GM18517 (cell line): Measurements from ENCODE around the gene LYZL2.
"Not testable (repeated sequence)": the region's sequence is repeated elsewhere in the genome, so short reads cannot be mapped to it uniquely, and the experiment has no call there.

Source experiments
- ATAC-seq: cut with Tn5 transposase; IDR thresholded peaks from one replicate; pipeline ENCODE4 v1.9.1; 2021; ENCODE audit warnings: mild to moderate bottlenecking, moderate library complexity; ENCODE audit not compliant: unreplicated experiment

The LYZL2 gene

GRCh38 chr10:30639946-30640786 is 10.6 kb upstream of the LYZL2 start:
- no peak for ATAC-seq

GRCh38 chr10:30637881-30638467 is 8.4 kb upstream of the LYZL2 start:
- no peak for ATAC-seq

- ATAC-seq, result no peak
Measured at GRCh38 chr10:30631188-30631587, 1.6 kb upstream of the LYZL2 start.

- no peak for ATAC-seq
Measured at GRCh38 chr10:30630571-30630970, 1.0 kb upstream of the LYZL2 start.

- ATAC-seq, result not testable (repeated sequence)
Measured at GRCh38 chr10:30628576-30628975, 977 bp downstream of the LYZL2 start.

GRCh38 chr10:30626837-30627236 is 2.7 kb downstream of the LYZL2 start:
- not testable (repeated sequence) for ATAC-seq

GRCh38 chr10:30626196-30626595 is 3.4 kb downstream of the LYZL2 start:
- not testable (repeated sequence) for ATAC-seq

- no peak for ATAC-seq
Measured at GRCh38 chr10:30625080-30625479, 4.5 kb downstream of the LYZL2 start.

GRCh38 chr10:30619966-30620365 is 9.6 kb downstream of the LYZL2 start:
- ATAC-seq, result no peak

- no peak for ATAC-seq
Measured at GRCh38 chr10:30617070-30617469, 12.5 kb downstream of the LYZL2 start.

GRCh38 chr10:30611041-30611440 is 18.5 kb downstream of the LYZL2 start:
- not testable (repeated sequence) for ATAC-seq

GRCh38 chr10:30607814-30608213 is 21.7 kb downstream of the LYZL2 start:
- ATAC-seq, result no peak

- no peak for ATAC-seq
Measured at GRCh38 chr10:30606313-30606712, 23.2 kb downstream of the LYZL2 start.

- ATAC-seq, result not testable (repeated sequence)
Measured at GRCh38 chr10:30605341-30606121, 24.0 kb downstream of the LYZL2 start.

GRCh38 chr10:30603589-30603988 is 26.0 kb downstream of the LYZL2 start:
- ATAC-seq, result no peak

- ATAC-seq, result no peak
Measured at GRCh38 chr10:30602747-30603146, 26.8 kb downstream of the LYZL2 start.

- ATAC-seq, result no peak
Measured at GRCh38 chr10:30600005-30600404, 29.5 kb downstream of the LYZL2 start.

- no peak for ATAC-seq
Measured at GRCh38 chr10:30598105-30598776, 31.3 kb downstream of the LYZL2 start.

- ATAC-seq, result not testable (repeated sequence)
Measured at GRCh38 chr10:30597433-30597824, 32.1 kb downstream of the LYZL2 start.

- ATAC-seq, result not testable (repeated sequence)
Measured at GRCh38 chr10:30596493-30597432, 32.8 kb downstream of the LYZL2 start.
